HG02884 (cell line): Measurements from ENCODE around the gene SEC24A.
"Not testable (repeated sequence)": the region's sequence is repeated elsewhere in the genome, so short reads cannot be mapped to it uniquely, and the experiment has no call there.

Experiments
- ATAC-seq: cut with Tn5 transposase; IDR thresholded peaks from one replicate; pipeline ENCODE4 v1.9.1; 2021; ENCODE audit warnings: mild to moderate bottlenecking, moderate library complexity; ENCODE audit not compliant: unreplicated experiment

Gene SEC24A

GRCh38 chr5:134738963-134739661 is 90.5 kb downstream of the SEC24A start:
- no peak for ATAC-seq

- ATAC-seq: no peak
These were observed 92.5 kb downstream of the SEC24A start for GRCh38 chr5:134741052-134741451.

- ATAC-seq: no peak
These were observed 93.5 kb downstream of the SEC24A start for GRCh38 chr5:134742134-134742533.

GRCh38 chr5:134749415-134749814 is 100.8 kb downstream of the SEC24A start:
- no peak for ATAC-seq

GRCh38 chr5:134758176-134758503 is 109.6 kb downstream of the SEC24A start:
- ATAC-seq: peak; percentile 25

GRCh38 chr5:134758504-134759341 is 110.1 kb downstream of the SEC24A start, which contains the start of gene DDX46:
TSS of gene DDX46 (plus strand) at chr5:134758779. CDS start at chr5:134758939, 160 bp downstream.
- ATAC-seq: peak; percentile 96

- not testable (repeated sequence) for ATAC-seq
These were observed 119.1 kb downstream of the SEC24A start for GRCh38 chr5:134767528-134768291.

- no peak for ATAC-seq
These were observed 120.6 kb downstream of the SEC24A start for GRCh38 chr5:134769206-134769605.

GRCh38 chr5:134772461-134773125 is 124.0 kb downstream of the SEC24A start:
- no peak for ATAC-seq

- no peak for ATAC-seq
These were observed 128.8 kb downstream of the SEC24A start for GRCh38 chr5:134777366-134777765.
